DMS153 (cell line): Measurements from ENCODE around the gene GRM1.

ENCODE experiments used
- DNase-seq: peaks from one replicate; lab custom pipeline; 2025; lab: John Stamatoyannopoulos, UW

The GRM1 gene

GRCh38 chr6:146277142-146277541 lies 248.3 kb downstream of the GRM1 start:
- no peak for DNase-seq

GRCh38 chr6:146281651-146282362 lies 252.9 kb downstream of the GRM1 start:
- no peak for DNase-seq

GRCh38 chr6:146282837-146283236 lies 254.0 kb downstream of the GRM1 start:
- DNase-seq = no peak

GRCh38 chr6:146284311-146284710 lies 255.4 kb downstream of the GRM1 start:
- no peak for DNase-seq

- DNase-seq = no peak
Observed at GRCh38 chr6:146286961-146287360, 258.1 kb downstream of the GRM1 start.

- DNase-seq = no peak
Observed at GRCh38 chr6:146287691-146288369, 259.0 kb downstream of the GRM1 start.

GRCh38 chr6:146289816-146290588 lies 261.1 kb downstream of the GRM1 start:
- DNase-seq = no peak

- no peak for DNase-seq
Observed at GRCh38 chr6:146290589-146290901, 261.7 kb downstream of the GRM1 start.

GRCh38 chr6:146292506-146292905 lies 263.6 kb downstream of the GRM1 start:
- DNase-seq = no peak

GRCh38 chr6:146295695-146296094 lies 266.8 kb downstream of the GRM1 start:
- no peak for DNase-seq

- no peak for DNase-seq
Observed at GRCh38 chr6:146297815-146298214, 269.0 kb downstream of the GRM1 start.

GRCh38 chr6:146300521-146300920 lies 271.7 kb downstream of the GRM1 start:
- no peak for DNase-seq

- DNase-seq = no peak
Observed at GRCh38 chr6:146301764-146302163, 272.9 kb downstream of the GRM1 start.

GRCh38 chr6:146302994-146303393 lies 274.1 kb downstream of the GRM1 start:
- no peak for DNase-seq

GRCh38 chr6:146304181-146304580 lies 275.3 kb downstream of the GRM1 start:
- no peak for DNase-seq

GRCh38 chr6:146305092-146305491 lies 276.2 kb downstream of the GRM1 start:
- no peak for DNase-seq

- DNase-seq = no peak
Observed at GRCh38 chr6:146305951-146306350, 277.1 kb downstream of the GRM1 start.

- DNase-seq = no peak
Observed at GRCh38 chr6:146310628-146311027, 281.8 kb downstream of the GRM1 start.

GRCh38 chr6:146311079-146311478 lies 282.2 kb downstream of the GRM1 start:
- no peak for DNase-seq

GRCh38 chr6:146312608-146313007 lies 283.7 kb downstream of the GRM1 start:
- no peak for DNase-seq

- DNase-seq = no peak
Observed at GRCh38 chr6:146315381-146316174, 286.7 kb downstream of the GRM1 start.

- no peak for DNase-seq
Observed at GRCh38 chr6:146316175-146316495, 287.3 kb downstream of the GRM1 start.

- DNase-seq = no peak
Observed at GRCh38 chr6:146331013-146331412, 302.2 kb downstream of the GRM1 start.
